H1 (cell line): ENCODE measurements around the gene IL36RN.

ENCODE experiments used
- BRCA1 ChIP-seq: IDR thresholded peaks from 2 replicates; pipeline ENCODE4 v1.6.1; 2012; ENCODE audit warnings: low read depth, low read length, improper control_type of control experiment
- CHD2 ChIP-seq: IDR thresholded peaks from 2 replicates; pipeline ENCODE4 v1.6.1; 2012; ENCODE audit warnings: low read length, improper control_type of control experiment
- EZH2 ChIP-seq: fragments of 200-600 bp; sonication (generic); IDR thresholded peaks from 2 replicates; pipeline ENCODE4 v1.7.1; 2012; ENCODE audit warnings: low read depth, mild to moderate bottlenecking, moderate library complexity, low read length, inconsistent platforms; ENCODE audit not compliant: severe bottlenecking
- GABPA ChIP-seq: IDR thresholded peaks from 2 replicates; pipeline ENCODE4 v1.6.1; 2011; ENCODE audit warnings: mild to moderate bottlenecking, low read length, moderate library complexity, borderline replicate concordance; ENCODE audit not compliant: insufficient read depth
- RAD21 ChIP-seq, 2 experiments: IDR thresholded peaks in 1 of 2; conservative IDR thresholded peaks in 1 of 2; 2 replicates each; pipeline ENCODE4 v1.6.1; 2011; ENCODE audit warnings: low read depth in 2 of 2, low read length in 2 of 2, improper control_type of control experiment in 1 of 2, inconsistent platforms in 1 of 2, mild to moderate bottlenecking in 1 of 2, moderate library complexity in 1 of 2
- ZNF274 ChIP-seq: IDR thresholded peaks from 2 replicates; pipeline ENCODE4 v1.7.0; 2012; ENCODE audit warnings: low read length, borderline replicate concordance; ENCODE audit errors: extremely low read depth
- TF ChIP-seq, protein P1 (sequence below): IDR thresholded peaks from 2 replicates; pipeline ENCODE4 v1.6.1; 2011; ENCODE audit warnings: low read length, improper control_type of control experiment
- TF ChIP-seq, protein P2 (sequence below), 3 experiments: IDR thresholded peaks; 1 replicate in 2 of 3; 2 replicates in 1 of 3; pipeline versions ENCODE4 v1.5.1 to v1.6.1; 2011; ENCODE audit warnings: low read length in 3 of 3, mild to moderate bottlenecking in 3 of 3, inconsistent platforms in 2 of 3, low read depth in 1 of 3, moderate library complexity in 1 of 3; ENCODE audit not compliant: insufficient read depth in 1 of 3; ENCODE audit errors: control extremely low read depth in 1 of 3
- TF ChIP-seq, protein P3 (sequence below): IDR thresholded peaks from 2 replicates; pipeline ENCODE4 v1.6.1; 2012; ENCODE audit warnings: inconsistent platforms

DNA sequence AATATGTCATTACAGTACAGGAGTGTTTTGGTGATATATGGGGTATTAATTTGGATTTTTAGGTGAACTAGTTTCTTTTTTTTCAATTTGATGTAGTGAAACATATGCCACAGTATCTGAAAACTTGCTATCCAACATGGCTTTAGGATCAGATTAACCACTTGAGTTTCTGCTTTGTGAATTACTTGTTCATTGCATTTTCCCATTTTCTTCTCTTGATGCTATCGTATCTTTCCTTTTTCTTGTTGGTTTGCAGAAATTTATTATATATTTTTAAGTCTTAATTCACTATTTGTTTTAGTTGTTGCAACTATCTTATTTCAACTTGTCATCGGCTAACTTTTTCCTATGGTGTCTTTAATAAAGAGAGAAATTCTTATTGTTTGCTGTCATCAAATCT is 44.9 kb upstream of the IL36RN start:
- TF ChIP-seq CHD2 (no peak), EZH2 (no peak), GABPA (no peak), BRCA1 (no peak), ZNF274 (no peak), RAD21 (IDR thresholded peaks at IDR 0.05 in 1 of 2, conservative IDR thresholded peaks at IDR 0.05 in 1 of 2; ENCODE audit: low read depth in 2 of 2, low read length in 2 of 2) (no peak)
- TF ChIP-seq, protein P1, sequence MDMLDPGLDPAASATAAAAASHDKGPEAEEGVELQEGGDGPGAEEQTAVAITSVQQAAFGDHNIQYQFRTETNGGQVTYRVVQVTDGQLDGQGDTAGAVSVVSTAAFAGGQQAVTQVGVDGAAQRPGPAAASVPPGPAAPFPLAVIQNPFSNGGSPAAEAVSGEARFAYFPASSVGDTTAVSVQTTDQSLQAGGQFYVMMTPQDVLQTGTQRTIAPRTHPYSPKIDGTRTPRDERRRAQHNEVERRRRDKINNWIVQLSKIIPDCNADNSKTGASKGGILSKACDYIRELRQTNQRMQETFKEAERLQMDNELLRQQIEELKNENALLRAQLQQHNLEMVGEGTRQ: no peak
- TF ChIP-seq, protein P2, sequence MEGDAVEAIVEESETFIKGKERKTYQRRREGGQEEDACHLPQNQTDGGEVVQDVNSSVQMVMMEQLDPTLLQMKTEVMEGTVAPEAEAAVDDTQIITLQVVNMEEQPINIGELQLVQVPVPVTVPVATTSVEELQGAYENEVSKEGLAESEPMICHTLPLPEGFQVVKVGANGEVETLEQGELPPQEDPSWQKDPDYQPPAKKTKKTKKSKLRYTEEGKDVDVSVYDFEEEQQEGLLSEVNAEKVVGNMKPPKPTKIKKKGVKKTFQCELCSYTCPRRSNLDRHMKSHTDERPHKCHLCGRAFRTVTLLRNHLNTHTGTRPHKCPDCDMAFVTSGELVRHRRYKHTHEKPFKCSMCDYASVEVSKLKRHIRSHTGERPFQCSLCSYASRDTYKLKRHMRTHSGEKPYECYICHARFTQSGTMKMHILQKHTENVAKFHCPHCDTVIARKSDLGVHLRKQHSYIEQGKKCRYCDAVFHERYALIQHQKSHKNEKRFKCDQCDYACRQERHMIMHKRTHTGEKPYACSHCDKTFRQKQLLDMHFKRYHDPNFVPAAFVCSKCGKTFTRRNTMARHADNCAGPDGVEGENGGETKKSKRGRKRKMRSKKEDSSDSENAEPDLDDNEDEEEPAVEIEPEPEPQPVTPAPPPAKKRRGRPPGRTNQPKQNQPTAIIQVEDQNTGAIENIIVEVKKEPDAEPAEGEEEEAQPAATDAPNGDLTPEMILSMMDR (IDR thresholded peaks at IDR 0.05; ENCODE audit: control extremely low read depth in 1 of 3, insufficient read depth in 1 of 3, low read depth in 1 of 3, low read length in 3 of 3): no peak
- TF ChIP-seq, protein P3, sequence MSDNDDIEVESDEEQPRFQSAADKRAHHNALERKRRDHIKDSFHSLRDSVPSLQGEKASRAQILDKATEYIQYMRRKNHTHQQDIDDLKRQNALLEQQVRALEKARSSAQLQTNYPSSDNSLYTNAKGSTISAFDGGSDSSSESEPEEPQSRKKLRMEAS: no peak
